ENCODE data around the gene LGALS3BP. TPM values are rescaled to one million over a fixed set of nuclear protein-coding genes. Genes with fewer than 3 reads are reported as not detected.

LGALS3BP gene
- total and polyA plus RNA-seq, 2 of the 13 experiments (the other 11 are each of a cell fraction or from before 2014, with no cell fraction given): 137 to 332 TPM

GRCh38 chr17:78962345-78962983 lies 17.3 kb downstream of the LGALS3BP start (continued):
- TF ChIP-seq MEF2D (CRISPR knock-in tag; IDR thresholded peaks at IDR 0.05) (peak; percentile 89), MLLT10 (CRISPR knock-in tag; IDR thresholded peaks at IDR 0.05) (no peak), SCMH1 (CRISPR knock-in tag; IDR thresholded peaks at IDR 0.05; ENCODE audit: borderline replicate concordance) (no peak), ZNF124 (CRISPR knock-in tag; IDR thresholded peaks at IDR 0.05) (0 out of 2 replicates have a peak, but pooled peaks have one; percentile 31), ZNF747 (CRISPR knock-in tag; IDR thresholded peaks at IDR 0.05; ENCODE audit: borderline replicate concordance) (no peak; the same call in 1 of the 2 replicates), ZFP36 (IDR thresholded peaks at IDR 0.05; ENCODE audit: borderline replicate concordance, low read depth, low read length, partially characterized antibody) (no peak), IKZF1 (IDR thresholded peaks at IDR 0.05) (no peak), ZNF740 (CRISPR knock-in tag; IDR thresholded peaks at IDR 0.05) (no peak), NFE2 (CRISPR knock-in tag; IDR thresholded peaks at IDR 0.05) (no peak), ZNF34 (CRISPR knock-in tag; IDR thresholded peaks at IDR 0.05; ENCODE audit: borderline replicate concordance) (no peak), JARID2 (CRISPR knock-in tag; IDR thresholded peaks at IDR 0.05; ENCODE audit: insufficient replicate concordance) (no peak), RAD51 (IDR thresholded peaks at IDR 0.05; ENCODE audit: borderline replicate concordance) (no peak), NAIF1 (CRISPR knock-in tag; IDR thresholded peaks at IDR 0.05; ENCODE audit: borderline replicate concordance) (no peak), GATAD2A (CRISPR knock-in tag; IDR thresholded peaks at IDR 0.05) (peak; percentile 95), ZNF572 (CRISPR knock-in tag; IDR thresholded peaks at IDR 0.05) (peak; percentile 58; the same call in 1 of the 2 replicates), ZFYVE20 (CRISPR knock-in tag; IDR thresholded peaks at IDR 0.05; ENCODE audit: borderline replicate concordance, low read depth) (no peak), ZBTB38 (CRISPR knock-in tag; IDR thresholded peaks at IDR 0.05) (peak; percentile 6; the same call in 1 of the 2 replicates), SETDB1 (CRISPR knock-in tag; IDR thresholded peaks at IDR 0.05; ENCODE audit: borderline replicate concordance) (no peak), RXRB (CRISPR knock-in tag; IDR thresholded peaks at IDR 0.05; ENCODE audit: borderline replicate concordance) (peak; percentile 73), ESRRA (CRISPR knock-in tag; IDR thresholded peaks at IDR 0.05; ENCODE audit: low read depth) (peak; percentile 92), ZNF850 (CRISPR knock-in tag; conservative IDR thresholded peaks at IDR 0.05) (no peak)
- TF ChIP-seq, protein P1, sequence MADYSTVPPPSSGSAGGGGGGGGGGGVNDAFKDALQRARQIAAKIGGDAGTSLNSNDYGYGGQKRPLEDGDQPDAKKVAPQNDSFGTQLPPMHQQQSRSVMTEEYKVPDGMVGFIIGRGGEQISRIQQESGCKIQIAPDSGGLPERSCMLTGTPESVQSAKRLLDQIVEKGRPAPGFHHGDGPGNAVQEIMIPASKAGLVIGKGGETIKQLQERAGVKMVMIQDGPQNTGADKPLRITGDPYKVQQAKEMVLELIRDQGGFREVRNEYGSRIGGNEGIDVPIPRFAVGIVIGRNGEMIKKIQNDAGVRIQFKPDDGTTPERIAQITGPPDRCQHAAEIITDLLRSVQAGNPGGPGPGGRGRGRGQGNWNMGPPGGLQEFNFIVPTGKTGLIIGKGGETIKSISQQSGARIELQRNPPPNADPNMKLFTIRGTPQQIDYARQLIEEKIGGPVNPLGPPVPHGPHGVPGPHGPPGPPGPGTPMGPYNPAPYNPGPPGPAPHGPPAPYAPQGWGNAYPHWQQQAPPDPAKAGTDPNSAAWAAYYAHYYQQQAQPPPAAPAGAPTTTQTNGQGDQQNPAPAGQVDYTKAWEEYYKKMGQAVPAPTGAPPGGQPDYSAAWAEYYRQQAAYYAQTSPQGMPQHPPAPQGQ (CRISPR knock-in tag; IDR thresholded peaks at IDR 0.05; ENCODE audit: borderline replicate concordance): no peak
- TF ChIP-seq, protein P2, sequence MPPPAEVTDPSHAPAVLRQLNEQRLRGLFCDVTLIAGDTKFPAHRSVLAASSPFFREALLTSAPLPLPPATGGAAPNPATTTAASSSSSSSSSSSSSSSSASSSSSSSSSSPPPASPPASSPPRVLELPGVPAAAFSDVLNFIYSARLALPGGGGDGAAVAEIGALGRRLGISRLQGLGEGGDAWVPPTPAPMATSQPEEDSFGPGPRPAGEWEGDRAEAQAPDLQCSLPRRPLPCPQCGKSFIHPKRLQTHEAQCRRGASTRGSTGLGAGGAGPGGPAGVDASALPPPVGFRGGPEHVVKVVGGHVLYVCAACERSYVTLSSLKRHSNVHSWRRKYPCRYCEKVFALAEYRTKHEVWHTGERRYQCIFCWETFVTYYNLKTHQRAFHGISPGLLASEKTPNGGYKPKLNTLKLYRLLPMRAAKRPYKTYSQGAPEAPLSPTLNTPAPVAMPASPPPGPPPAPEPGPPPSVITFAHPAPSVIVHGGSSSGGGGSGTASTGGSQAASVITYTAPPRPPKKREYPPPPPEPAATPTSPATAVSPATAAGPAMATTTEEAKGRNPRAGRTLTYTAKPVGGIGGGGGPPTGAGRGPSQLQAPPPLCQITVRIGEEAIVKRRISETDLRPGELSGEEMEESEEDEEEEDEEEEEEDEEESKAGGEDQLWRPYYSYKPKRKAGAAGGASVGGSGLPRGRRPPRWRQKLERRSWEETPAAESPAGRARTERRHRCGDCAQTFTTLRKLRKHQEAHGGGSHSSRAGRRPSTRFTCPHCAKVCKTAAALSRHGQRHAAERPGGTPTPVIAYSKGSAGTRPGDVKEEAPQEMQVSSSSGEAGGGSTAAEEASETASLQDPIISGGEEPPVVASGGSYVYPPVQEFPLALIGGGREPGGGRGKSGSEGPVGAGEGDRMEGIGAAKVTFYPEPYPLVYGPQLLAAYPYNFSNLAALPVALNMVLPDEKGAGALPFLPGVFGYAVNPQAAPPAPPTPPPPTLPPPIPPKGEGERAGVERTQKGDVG (CRISPR knock-in tag; IDR thresholded peaks at IDR 0.05; ENCODE audit: borderline replicate concordance): no peak
- TF ChIP-seq, protein P3, sequence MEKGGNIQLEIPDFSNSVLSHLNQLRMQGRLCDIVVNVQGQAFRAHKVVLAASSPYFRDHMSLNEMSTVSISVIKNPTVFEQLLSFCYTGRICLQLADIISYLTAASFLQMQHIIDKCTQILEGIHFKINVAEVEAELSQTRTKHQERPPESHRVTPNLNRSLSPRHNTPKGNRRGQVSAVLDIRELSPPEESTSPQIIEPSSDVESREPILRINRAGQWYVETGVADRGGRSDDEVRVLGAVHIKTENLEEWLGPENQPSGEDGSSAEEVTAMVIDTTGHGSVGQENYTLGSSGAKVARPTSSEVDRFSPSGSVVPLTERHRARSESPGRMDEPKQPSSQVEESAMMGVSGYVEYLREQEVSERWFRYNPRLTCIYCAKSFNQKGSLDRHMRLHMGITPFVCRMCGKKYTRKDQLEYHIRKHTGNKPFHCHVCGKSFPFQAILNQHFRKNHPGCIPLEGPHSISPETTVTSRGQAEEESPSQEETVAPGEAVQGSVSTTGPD (CRISPR knock-in tag; IDR thresholded peaks at IDR 0.05): no peak

Data from HepG2 (cell line).